HG03159 (cell line): ENCODE data around the gene MMEL1.

Source experiments
- ATAC-seq: cut with Tn5 transposase; IDR thresholded peaks from one replicate; pipeline ENCODE4 v1.9.1; 2021; ENCODE audit warnings: mild to moderate bottlenecking, moderate library complexity; ENCODE audit not compliant: unreplicated experiment

The MMEL1 gene

GRCh38 chr1:2605509-2606395 is 27.1 kb downstream of the MMEL1 start:
- no peak for ATAC-seq

GRCh38 chr1:2604844-2605508 is 27.8 kb downstream of the MMEL1 start:
- no peak for ATAC-seq

GRCh38 chr1:2604156-2604843 is 28.5 kb downstream of the MMEL1 start:
- ATAC-seq = no peak

- no peak for ATAC-seq
Observed at GRCh38 chr1:2603521-2604155, 29.2 kb downstream of the MMEL1 start.

GRCh38 chr1:2602866-2603520 is 29.8 kb downstream of the MMEL1 start:
- no peak for ATAC-seq

GRCh38 chr1:2602311-2602835 is 30.4 kb downstream of the MMEL1 start:
- no peak for ATAC-seq

- no peak for ATAC-seq
Observed at GRCh38 chr1:2601721-2602303, 31.0 kb downstream of the MMEL1 start.

- no peak for ATAC-seq
Observed at GRCh38 chr1:2598329-2598931, 34.4 kb downstream of the MMEL1 start.

GRCh38 chr1:2597441-2598328 is 35.1 kb downstream of the MMEL1 start:
- ATAC-seq = no peak

GRCh38 chr1:2596530-2597333 is 36.1 kb downstream of the MMEL1 start:
- no peak for ATAC-seq

GRCh38 chr1:2595812-2596529 is 36.8 kb downstream of the MMEL1 start:
- ATAC-seq = no peak

GRCh38 chr1:2595261-2595811 is 37.5 kb downstream of the MMEL1 start:
- no peak for ATAC-seq

- no peak for ATAC-seq
Observed at GRCh38 chr1:2594641-2595131, 38.1 kb downstream of the MMEL1 start.

GRCh38 chr1:2594001-2594640 is 38.7 kb downstream of the MMEL1 start:
- ATAC-seq = no peak

- ATAC-seq = no peak
Observed at GRCh38 chr1:2593251-2593878, 39.5 kb downstream of the MMEL1 start.

- no peak for ATAC-seq
Observed at GRCh38 chr1:2592672-2593071, 40.1 kb downstream of the MMEL1 start.
